Suprapubic skin (tissue), 4 donors: ENCODE data around the gene STAT6.

Source experiments
- CTCF ChIP-seq, 2 donors: fragments of 200-600 bp in 1 of 2; fragments of 450-650 bp in 1 of 2; sonication (generic) in 1 of 2; IDR thresholded peaks; one replicate each; pipeline ENCODE4 v1.5.1; 2016 to 2019; ENCODE audit warnings: antibody characterized with exemption in 2 of 2, mild to moderate bottlenecking in 1 of 2, moderate library complexity in 1 of 2
- EP300 ChIP-seq: sonication (generic); formaldehyde crosslinking; IDR thresholded peaks from one replicate; pipeline ENCODE4 v1.6.1; 2017; ENCODE audit warnings: antibody characterized with exemption
- POLR2A ChIP-seq, 2 donors: fragments of 450-650 bp; IDR thresholded peaks; one replicate each; pipeline ENCODE4 v1.6.1; 2017; ENCODE audit warnings: antibody characterized with exemption in 2 of 2, mild to moderate bottlenecking in 2 of 2, moderate library complexity in 2 of 2
- POLR2AphosphoS5 ChIP-seq, 3 donors: sonication (generic); formaldehyde crosslinking; IDR thresholded peaks; one replicate each; pipeline ENCODE4 v1.6.1; 2017; ENCODE audit warnings: antibody characterized with exemption in 3 of 3

- TF ChIP-seq CTCF (IDR thresholded peaks at IDR 0.05) (no peak), POLR2A (IDR thresholded peaks at IDR 0.05) (no peak), POLR2AphosphoS5 (IDR thresholded peaks at IDR 0.05) (no peak), EP300 (no peak)
These were observed 47.0 kb upstream of the STAT6 start for GRCh38 chr12:57158186-57158585.
